Measurements from ENCODE around the gene BCKDHA.
A peak's percentile ranks its signal among the peaks of the same experiment; 100 is the strongest.
"Not testable (repeated sequence)": the region's sequence is repeated elsewhere in the genome, so short reads cannot be mapped to it uniquely, and the experiment has no call there.

Gene BCKDHA

GRCh38 chr19:41426116-41426841 is 28.7 kb downstream of the BCKDHA start:
- DNase-seq (ENCODE audit: low spot score): no peak

GRCh38 chr19:41426952-41427646 is 29.5 kb downstream of the BCKDHA start, which contains the start of gene B3GNT8:
B3GNT8 (minus strand) TSS chr19:41427374; CDS start chr19:41426778, 596 bp downstream.
- no peak for DNase-seq (ENCODE audit: low spot score)

DNA sequence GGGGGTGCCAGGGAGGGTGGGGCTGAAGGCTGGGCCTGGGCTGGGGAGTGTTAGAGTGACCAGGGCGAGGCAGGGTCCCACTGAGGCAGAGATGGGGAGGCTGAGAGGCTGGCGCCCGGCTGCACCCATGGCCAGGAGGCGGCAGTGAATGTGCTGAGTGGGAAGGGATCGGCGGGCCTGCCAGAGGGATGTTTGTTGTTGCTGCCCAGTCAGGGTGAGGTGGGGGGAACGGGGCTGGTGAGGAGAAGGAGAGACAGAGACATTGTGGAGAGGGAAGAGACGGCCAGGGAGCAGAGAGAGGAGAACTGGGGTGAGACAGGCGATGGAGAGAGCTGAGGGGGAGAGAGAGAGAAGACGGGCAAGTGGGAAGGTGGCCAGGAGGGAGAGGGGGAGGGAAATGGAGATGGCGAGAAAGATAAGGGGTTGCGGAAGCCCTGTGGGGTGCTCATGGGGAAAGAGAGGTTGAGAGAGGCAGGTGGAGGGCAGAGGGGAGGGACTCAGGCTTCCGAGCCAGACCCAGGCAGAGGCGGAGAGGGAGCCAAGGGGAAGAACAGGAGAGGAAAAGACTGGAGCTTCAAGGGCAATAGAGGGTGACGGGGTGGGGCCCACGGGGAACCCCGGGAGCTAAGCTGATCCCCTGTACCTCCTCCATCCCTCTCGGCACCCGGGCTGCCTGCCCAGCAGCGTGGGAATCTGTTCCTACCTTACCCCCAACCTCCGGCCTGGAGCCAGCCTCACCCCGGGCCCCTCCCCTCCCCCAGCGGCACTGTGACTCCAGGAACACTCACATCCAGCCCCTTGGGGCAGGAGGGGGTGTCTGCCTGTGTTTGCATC is 30.2 kb downstream of the BCKDHA start:
- DNase-seq (ENCODE audit: low spot score): no peak

DNA sequence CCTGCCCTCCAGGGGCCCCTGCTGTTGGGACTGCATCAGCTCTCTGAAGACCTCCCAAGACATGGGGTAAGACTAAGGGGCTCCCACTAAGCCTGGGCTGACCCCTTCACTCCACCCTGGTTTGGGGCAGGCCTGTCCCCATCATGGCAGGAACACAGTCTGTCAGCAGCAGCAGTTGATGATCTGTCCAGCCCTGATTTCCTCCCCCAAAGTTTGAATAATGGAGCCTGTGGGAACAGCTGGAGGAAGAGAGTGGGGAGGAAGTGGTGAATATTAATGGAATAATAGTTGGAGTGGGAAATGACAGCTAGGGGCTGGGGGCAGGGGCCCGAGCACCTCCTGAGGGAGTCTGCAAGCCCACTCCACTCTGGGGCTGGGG is 30.9 kb downstream of the BCKDHA start:
- DNase-seq (ENCODE audit: low spot score): no peak

- no peak for DNase-seq (ENCODE audit: low spot score)
Measured at GRCh38 chr19:41430922-41431321, 33.3 kb downstream of the BCKDHA start.

DNA sequence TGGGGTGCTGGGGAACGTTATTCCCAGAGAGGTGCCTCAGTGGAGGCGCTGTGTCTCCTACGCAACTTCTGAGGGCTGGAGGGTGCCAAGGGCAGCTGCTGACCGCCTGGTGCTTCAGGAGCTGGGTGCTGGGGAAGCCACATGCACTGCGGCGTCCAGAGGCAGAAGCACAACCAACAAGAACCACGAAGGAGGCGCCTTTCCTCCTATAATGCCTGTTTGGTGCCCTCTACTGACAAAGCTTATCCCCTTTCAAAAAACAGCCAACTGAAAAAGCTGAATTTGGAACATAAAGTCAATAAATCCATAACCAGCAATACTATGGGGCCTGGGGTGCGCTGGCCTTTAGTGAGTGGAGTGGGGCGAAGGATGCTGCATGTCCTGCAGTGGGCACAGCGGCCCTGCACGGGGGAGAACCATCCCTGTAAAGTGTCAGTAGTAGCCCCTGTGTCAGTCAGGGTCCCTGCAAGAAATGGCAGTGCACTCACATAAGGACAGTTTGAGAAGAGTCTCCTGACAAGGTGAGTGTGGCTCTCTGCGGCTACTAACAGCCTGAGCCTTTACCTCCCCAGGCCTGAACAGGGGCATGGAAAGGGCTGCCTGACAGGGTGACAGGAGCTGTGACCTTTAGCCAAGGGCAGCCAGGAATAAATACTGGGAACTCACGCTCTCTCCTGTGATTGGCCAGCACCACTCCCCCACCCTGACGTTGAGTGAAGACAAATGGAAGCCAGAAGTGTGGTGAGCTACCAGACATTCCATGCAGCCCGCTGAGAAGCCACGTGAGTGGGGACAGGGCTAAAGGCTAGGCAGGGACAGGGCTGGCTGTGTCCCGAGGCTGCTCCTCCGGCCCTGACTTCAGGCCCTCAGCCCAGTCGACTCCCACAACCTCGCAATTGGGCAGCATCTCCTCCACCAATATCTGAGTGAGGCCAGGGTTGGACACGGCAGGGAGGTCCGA is 34.1 kb downstream of the BCKDHA start:
- no peak for DNase-seq (ENCODE audit: low spot score)

DNA sequence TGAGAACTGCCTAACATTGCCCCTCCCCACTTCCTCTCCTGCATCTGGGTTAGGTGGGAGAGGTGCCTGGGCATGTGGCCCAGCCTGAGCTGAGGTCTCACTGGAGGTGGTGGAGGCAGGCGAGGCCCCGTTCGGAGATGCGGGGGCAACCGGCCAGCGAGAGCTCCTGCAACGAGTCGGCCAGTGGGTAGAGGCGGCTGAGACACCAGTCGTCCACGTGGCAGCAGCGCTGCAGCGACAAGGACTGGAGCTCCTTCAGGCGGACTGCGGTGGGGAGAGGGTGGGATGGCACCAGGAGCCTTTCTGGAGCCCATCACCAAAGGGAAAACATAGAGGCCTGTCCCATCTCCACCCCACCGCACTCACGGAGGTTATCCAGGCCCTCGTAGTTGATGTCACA is 35.6 kb downstream of the BCKDHA start:
- no peak for DNase-seq (ENCODE audit: low spot score)

DNA sequence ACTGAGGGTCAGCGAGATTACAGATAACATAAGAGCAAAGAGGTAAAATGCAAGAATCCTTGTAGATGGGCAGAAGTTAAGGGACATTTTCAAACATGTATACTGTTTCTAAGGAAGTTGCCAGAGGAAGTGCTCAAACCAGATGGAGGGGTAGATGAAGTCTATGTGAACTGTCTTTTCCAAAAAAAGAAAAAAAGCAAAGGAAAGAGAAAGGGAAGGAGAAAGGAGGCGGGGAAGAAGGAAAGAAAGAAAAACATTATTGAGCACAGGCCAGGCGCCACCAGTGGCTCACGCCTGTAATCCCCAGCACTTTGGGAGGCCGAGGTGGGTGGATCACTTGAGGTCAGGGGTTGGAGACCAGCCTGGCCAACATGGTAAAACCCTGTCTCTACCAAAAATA is 36.8 kb downstream of the BCKDHA start:
- no peak for DNase-seq (ENCODE audit: low spot score)

DNA sequence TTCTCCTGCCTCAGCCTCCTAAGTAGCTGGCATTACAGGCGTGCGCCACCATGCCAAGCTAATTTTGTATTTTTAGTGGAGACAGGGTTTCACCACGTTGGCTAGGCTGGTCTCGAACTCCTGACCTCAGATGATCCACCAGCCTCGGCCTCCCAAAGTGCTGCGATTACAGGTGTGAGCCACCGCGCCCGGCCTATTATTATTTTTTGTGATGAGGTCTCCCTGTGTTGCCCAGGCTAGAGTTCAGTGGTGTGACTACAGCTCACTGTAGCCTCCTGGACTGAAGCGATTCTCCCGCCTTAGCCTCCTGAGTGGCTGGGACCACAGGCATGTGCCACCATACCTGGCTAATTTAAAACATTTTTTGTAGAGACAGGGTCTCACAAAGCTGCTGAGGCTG is 37.8 kb downstream of the BCKDHA start:
- DNase-seq (ENCODE audit: low spot score): not testable (repeated sequence)

GRCh38 chr19:41435936-41436673 is 38.5 kb downstream of the BCKDHA start:
- no peak for DNase-seq (ENCODE audit: low spot score)

DNA sequence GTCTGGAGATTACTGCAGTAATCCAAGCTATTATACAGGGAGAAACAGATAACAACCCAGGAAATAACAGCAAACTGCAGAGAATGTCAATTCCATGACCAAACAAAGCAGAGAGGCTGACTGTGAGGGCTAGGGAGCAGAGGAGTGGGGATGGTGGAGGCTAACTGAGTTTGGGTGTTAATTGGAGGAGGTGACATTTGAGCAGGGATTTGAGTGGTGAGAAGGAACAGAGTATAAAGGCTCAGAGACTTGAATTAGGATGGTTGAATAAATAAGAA is 39.0 kb downstream of the BCKDHA start:
- no peak for DNase-seq (ENCODE audit: low spot score)

- DNase-seq (ENCODE audit: low spot score): no peak
Measured at GRCh38 chr19:41437944-41438574, 40.4 kb downstream of the BCKDHA start.

DNA sequence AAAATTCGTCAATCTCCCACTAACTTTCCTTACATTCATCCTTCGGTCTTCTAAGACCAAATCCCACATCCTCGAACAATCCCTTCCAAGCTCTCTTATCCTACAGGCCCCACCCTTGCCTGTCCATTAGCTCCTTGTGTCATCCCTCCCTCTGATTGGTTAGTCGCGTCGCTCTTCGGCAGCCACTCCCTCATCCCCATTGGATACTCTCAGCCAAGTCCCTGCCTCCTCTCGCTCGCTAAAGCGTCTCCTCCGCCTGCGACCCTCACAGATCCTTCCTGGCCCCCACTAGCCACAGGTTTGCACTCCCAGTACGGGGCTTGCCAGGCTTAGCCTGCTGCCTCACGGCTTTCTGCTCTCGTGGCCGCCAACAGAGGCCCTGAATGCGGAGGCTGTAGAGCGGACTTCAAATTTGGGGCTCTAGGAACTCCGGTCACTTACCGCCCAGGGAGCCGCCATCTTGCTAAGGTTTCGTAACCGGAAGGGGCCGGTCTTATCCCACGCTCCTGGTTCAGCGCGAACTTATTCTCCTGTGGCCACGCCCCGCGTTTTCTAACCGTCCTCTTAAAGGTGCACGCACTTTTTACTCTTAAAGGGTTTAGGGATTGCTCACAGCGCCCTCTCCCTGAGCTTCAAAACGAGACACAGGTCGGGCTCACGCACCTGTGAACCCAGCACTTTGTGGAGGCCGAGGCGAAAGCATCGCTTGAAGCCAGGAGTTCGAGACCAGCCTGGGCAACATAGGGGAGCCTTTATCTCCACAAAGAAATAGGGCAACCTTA is 42.0 kb downstream of the BCKDHA start, which contains the start of gene DMAC2:
Gene DMAC2 (minus strand): TSS at position 472 of the 782 bp plus-strand sequence. CDS start 13 bp downstream, at position 459.
- peak; percentile 98 for DNase-seq (ENCODE audit: low spot score)

- no peak for DNase-seq (ENCODE audit: low spot score)
Measured at GRCh38 chr19:41441321-41441945, 43.8 kb downstream of the BCKDHA start.

GRCh38 chr19:41442473-41443355 is 45.1 kb downstream of the BCKDHA start, which contains the start of gene ERICH4:
ERICH4 (plus strand) TSS chr19:41443156; CDS start chr19:41443170, 14 bp downstream.
- no peak for DNase-seq (ENCODE audit: low spot score)

GRCh38 chr19:41443813-41444455 is 46.3 kb downstream of the BCKDHA start:
- no peak for DNase-seq (ENCODE audit: low spot score)

DNA sequence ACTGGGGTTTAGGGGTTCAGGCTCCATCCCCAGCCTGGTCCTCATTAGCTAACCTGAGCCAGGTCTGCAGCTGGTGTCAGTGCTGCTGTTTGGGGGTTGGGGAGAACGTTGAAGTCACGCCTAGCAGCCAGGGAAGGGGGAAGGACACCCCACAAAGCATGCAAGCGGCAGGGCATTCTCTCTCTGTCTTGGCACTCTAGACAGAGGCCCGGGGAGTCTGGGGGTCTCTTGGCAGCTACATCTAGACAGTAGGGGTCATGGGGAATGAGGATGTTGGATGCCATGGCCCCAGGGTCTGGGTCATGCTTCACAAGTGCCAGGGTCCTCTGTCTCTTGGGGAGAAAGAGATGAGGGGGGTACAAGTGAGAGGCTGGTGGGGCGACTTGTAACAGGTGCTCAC is 48.0 kb downstream of the BCKDHA start:
- no peak for DNase-seq (ENCODE audit: low spot score)

All from COLO829 (cell line).